GM13976 (cell line): Measurements from ENCODE around the gene POLL.

Experiments used
- DNase-seq: peaks from one replicate; pipeline ENCODE4 v3.0.0; 2012; ENCODE audit warnings: low spot score
- in situ Hi-C: fragments of 300-500 bp; cut with MboI; formaldehyde crosslinking; loops from one replicate; pipeline ENCODE4 v1.12.0; 2022; ENCODE audit warnings: low sequenced_read_pairs, mixed read lengths, inconsistent platforms; ENCODE audit not compliant: unreplicated experiment
- TF ChIP-seq, protein P1 (sequence below): IDR thresholded peaks from 2 replicates; pipeline ENCODE4 v1.5.1; 2012; ENCODE audit warnings: borderline replicate concordance, mild to moderate bottlenecking; ENCODE audit not compliant: insufficient read depth; ENCODE audit errors: extremely low read depth, missing control alignments, control extremely low read depth

Gene POLL

DNA sequence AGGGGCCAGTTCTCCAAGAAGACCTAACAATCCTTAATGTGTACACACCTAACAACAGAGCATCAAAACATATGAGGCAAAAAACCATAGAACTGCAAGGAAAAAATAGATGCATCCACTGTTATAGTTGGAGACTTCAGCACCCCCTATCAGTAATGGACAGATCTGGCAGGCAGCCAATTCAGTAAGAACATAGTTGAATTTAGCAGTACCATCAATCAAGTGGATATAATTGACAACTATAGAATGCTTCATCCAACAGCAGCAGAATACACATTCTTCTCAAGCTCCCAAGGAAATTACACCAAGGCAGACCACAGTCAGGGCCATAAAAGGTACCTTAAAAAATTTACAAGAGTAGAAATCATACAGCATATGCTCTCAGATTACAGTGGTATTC lies 42.2 kb downstream of the POLL start:
- in situ Hi-C loops: no loop called here
- TF ChIP-seq, protein P1, sequence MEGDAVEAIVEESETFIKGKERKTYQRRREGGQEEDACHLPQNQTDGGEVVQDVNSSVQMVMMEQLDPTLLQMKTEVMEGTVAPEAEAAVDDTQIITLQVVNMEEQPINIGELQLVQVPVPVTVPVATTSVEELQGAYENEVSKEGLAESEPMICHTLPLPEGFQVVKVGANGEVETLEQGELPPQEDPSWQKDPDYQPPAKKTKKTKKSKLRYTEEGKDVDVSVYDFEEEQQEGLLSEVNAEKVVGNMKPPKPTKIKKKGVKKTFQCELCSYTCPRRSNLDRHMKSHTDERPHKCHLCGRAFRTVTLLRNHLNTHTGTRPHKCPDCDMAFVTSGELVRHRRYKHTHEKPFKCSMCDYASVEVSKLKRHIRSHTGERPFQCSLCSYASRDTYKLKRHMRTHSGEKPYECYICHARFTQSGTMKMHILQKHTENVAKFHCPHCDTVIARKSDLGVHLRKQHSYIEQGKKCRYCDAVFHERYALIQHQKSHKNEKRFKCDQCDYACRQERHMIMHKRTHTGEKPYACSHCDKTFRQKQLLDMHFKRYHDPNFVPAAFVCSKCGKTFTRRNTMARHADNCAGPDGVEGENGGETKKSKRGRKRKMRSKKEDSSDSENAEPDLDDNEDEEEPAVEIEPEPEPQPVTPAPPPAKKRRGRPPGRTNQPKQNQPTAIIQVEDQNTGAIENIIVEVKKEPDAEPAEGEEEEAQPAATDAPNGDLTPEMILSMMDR: no peak
- DNase-seq: no peak

DNA sequence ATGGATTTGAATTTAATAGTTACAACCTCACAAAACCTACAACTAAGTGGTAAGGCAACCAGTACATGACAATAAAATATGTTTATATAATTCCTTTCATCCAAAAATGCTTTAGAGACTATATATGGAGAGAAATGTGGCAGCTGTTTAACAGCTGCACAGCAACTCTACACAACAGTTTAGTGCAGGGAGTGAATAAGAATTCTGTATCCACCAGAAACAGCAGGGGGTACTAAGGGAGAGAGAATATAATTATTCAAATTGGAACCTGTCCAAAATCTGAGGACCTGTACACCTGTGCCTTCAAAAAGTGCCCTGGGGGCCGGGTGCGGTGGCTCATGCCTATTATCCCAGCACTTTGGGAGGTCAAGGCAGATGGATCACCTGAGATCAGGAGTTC lies 49.6 kb downstream of the POLL start:
- TF ChIP-seq, protein P1: no peak
- in situ Hi-C loops: no loop called here
- no peak for DNase-seq

DNA sequence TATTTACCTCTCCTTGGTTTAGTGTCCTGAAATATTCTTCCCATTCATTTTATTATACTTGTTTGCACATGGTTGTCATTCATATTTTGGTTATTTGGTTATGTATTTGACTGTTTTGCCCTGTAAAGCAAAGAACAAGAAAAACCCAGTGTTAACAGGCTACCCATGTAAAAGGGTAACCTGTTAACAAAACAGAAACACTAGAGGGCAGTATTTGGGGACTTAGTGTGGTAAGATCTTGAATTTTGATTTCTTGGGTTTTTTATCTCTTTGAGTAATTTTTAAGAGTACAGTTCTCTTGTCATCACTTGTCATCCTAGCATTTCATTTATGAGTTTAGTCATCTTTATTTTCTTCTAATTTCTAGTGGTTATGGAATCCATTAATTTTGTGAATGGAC lies 51.3 kb downstream of the POLL start:
- DNase-seq: peak; percentile 47
- in situ Hi-C loops: no loop called here
- TF ChIP-seq, protein P1: peak; percentile 12

DNA sequence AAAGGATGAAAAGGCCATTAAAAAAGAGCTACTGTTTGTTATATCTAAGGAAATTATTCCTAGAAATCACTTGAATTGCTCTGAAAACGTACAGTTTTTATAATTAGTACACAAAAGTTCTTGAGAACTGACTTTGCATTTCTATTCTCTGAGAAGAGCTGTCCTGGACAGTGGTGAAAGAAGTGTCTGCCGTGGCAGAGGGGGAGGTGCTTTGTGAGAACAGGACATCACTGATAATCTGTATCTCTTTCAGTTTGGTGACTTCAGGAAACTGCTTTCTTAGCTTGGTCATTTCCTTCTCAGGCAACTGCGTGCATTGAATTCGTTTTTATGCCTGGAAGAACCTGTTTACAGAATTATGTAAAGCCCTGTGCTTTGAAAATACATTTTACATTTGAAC lies 52.1 kb downstream of the POLL start:
- TF ChIP-seq, protein P1: no peak
- in situ Hi-C loops: no loop called here
- peak; percentile 49 for DNase-seq

DNA sequence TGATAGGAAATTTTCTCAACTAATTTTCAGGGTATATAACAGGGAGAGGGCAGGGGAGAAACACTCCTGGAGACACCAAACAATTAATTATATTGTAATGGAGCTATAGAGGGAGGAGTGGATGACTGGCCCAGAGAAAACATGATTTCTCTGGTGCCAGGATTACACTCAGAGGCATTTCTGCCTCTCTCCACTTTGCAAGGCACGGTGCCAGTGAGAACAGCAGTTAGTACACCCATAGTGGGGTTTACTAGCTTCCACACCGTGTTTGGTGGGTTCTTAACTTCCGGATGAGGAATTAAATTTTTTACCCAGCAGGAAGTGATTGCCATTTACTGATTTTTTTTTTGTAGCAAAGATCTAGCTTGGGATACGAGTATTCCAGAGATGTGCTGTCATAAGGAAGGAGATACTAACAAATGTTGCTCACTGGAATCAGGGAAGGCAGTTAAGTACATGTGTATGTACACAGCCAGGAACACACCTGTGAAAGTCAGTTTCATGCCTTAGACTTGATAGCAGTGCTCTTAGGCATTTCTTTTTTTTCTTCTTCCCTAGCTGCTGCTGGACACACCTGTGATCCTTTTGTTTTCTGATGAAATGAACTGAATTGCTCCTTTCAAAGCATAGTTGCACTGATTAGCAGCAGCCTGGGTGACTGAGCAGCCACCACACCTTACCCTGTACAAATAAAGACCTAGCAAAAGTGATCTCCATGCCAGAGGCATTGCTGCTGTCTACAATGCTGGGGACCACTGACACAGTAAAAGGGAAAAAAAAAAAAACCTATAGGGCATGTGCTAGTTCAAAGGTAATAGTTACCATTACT lies 58.1 kb downstream of the POLL start:
- TF ChIP-seq, protein P1: no peak
- no peak for DNase-seq
- in situ Hi-C loops: no loop called here

DNA sequence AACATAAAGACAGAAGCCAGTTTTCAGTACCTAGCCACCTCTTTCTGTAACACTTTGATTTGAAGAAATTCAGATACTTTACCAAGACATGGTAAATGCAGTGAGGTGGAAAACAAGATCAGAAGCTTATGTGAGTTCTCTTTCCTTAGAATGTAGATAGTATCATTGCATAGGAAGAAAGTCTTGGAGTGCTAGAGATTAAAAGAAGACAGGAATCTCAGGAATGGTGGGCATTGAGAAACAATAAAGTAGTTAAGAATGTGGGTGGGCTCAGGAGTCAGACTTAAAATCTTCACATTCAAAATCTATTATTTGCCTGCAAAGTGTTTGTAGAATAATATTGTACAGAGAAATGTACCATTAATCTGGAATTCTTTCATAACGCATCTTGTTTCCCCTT lies 58.9 kb downstream of the POLL start:
- DNase-seq: no peak
- in situ Hi-C loops: no loop called here
- TF ChIP-seq, protein P1: no peak
